GM19025 (cell line): Measurements from ENCODE around the gene ZNF385B.
"Not testable (repeated sequence)": the region's sequence is repeated elsewhere in the genome, so short reads cannot be mapped to it uniquely, and the experiment has no call there.

Experiments
- ATAC-seq: cut with Tn5 transposase; IDR thresholded peaks from one replicate; pipeline ENCODE4 v1.9.1; 2021; ENCODE audit warnings: mild to moderate bottlenecking, low read depth, moderate library complexity; ENCODE audit not compliant: unreplicated experiment

Gene ZNF385B

DNA sequence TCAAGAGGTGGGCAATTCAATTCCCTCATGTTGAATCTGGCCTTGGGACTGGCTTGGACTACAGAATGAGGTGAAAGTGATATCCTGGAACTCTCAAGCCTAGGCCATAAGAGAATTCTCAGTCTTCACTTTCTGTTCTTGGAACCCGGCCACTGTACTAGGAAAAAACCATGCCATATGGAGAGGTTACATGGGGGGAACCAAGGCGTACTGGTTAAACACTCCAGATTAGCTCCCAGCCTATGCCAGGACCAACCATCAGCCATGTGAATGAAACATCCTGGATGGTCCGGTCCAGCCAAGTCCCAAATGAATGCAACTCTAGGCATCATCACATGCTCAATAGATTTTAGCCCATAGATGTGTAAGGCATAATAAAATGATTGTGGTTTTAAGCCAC is 56.4 kb downstream of the ZNF385B start:
- ATAC-seq, result no peak

- no peak for ATAC-seq
These were observed 57.2 kb downstream of the ZNF385B start for GRCh38 chr2:179804206-179804605.

GRCh38 chr2:179802051-179802882 is 59.1 kb downstream of the ZNF385B start:
- no peak for ATAC-seq

GRCh38 chr2:179800776-179801175 is 60.6 kb downstream of the ZNF385B start:
- ATAC-seq, result no peak

- no peak for ATAC-seq
These were observed 65.0 kb downstream of the ZNF385B start for GRCh38 chr2:179796213-179797007.

DNA sequence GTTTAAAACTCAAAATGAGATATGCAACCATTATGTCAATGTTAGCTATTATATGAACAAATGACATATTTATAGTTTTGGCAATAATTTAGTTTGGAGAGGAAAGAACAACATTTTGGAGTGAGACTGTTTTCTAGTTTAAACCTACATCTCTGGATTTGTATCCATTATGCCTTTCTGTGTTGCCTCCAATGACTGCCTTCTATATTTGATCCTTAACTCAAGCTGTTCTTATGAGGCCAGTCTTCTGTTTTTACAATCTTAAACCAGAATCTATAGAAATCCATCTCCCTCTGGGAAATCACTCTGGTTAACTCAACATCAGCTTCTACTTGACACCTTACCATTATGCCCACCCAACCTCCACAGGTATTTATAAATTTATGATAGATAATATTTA is 67.5 kb downstream of the ZNF385B start:
- ATAC-seq, result no peak

GRCh38 chr2:179793238-179793637 is 68.2 kb downstream of the ZNF385B start:
- no peak for ATAC-seq

- no peak for ATAC-seq
These were observed 70.9 kb downstream of the ZNF385B start for GRCh38 chr2:179790235-179791217.

- no peak for ATAC-seq
These were observed 73.3 kb downstream of the ZNF385B start for GRCh38 chr2:179788104-179788503.

GRCh38 chr2:179787601-179788000 is 73.8 kb downstream of the ZNF385B start:
- no peak for ATAC-seq

DNA sequence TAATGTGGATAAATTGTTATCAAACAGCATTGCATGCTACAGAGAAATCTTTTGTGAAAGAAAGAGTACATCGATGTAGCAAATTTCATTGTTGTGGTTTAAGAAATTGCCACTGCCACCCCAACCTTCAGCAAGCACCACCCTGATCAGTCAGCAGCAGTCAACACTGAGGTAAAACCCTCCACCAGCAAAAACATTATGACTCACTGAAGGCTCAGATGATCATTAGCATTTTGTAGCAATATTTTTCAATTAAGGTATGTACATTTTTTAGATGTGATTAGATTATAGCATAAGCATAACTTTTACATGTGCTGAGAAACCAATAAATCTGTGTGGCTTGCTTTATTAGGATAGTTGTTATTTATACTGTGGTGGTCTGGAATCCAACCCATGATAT is 75.5 kb downstream of the ZNF385B start:
- no peak for ATAC-seq

DNA sequence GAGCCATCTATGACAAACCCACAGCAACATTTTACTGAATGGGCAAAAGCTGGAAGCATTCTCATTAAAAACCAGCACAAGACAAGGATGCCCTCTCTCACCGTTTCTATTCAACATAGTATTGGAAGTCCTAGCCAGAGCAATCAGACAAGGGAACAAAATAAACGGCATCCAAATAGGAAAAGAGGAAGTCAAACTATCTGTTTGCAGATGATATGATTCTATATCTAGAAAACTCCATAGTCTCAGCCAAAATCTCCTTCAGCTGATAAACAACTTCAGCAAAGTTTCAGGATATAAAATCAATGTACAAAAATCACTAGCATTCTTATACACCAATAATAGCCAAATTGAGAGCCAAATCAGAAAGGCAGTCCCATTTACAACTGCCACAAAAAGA is 79.1 kb downstream of the ZNF385B start:
- not testable (repeated sequence) for ATAC-seq

GRCh38 chr2:179773986-179774385 is 87.4 kb downstream of the ZNF385B start:
- no peak for ATAC-seq

- no peak for ATAC-seq
These were observed 89.1 kb downstream of the ZNF385B start for GRCh38 chr2:179772346-179772745.

DNA sequence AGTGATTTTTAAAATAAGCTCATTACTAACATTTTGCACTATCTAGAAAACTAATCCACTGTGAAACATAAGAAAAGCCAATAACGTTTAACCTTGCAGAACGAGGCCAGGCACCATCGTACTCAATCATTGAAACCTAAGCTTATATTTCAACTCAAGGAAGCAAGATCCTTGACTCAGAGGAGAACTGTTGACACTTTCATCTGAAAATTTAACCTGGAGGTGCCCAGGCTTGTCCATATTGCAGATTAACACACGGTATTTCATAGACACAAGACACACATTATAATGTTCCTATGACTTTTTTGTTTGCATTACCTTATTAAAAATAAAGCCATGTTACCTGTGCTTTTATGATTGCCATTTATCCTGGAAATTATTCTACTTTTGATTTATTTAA is 89.6 kb downstream of the ZNF385B start:
- no peak for ATAC-seq

DNA sequence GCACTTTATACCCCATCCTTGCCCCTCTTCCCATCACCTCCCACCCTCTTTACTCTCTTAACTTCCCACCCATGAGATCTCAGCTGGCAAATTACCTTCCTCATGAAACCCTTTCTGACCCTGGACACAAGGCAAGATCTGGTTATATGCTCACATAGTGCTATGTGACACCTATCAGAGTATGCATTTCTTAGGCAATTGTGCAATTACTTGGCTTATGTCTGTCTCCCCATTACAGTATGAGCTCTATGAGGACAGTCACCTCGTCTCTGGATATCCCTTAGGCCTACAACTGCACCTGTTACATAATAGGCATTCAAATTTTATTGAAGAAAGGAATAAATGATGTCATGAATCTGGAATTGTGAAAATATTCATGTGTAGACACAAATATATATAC is 91.4 kb downstream of the ZNF385B start:
- ATAC-seq, result no peak

GRCh38 chr2:179769323-179769722 is 92.1 kb downstream of the ZNF385B start:
- no peak for ATAC-seq

- ATAC-seq, result no peak
These were observed 92.6 kb downstream of the ZNF385B start for GRCh38 chr2:179768765-179769164.

DNA sequence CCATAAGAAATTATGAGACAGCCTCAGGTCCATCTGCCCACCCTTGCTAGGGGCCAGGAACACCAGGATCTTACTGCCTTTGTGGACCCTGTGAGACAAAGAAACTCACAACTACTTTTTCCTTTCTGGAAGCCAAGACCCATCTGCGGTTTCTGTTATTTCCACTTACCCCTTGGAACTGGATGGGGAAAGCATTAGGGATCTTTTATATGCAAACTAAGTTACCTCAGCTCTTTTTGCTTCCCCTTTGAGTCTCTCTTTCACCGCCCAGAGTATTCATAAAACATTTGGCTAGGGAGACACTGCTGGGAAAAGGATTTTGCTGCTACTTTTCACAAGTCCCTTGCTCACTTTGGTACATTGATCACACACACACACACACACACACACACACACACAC is 95.7 kb downstream of the ZNF385B start:
- no peak for ATAC-seq

- no peak for ATAC-seq
These were observed 96.7 kb downstream of the ZNF385B start for GRCh38 chr2:179764710-179765109.

GRCh38 chr2:179758636-179759035 is 102.8 kb downstream of the ZNF385B start:
- no peak for ATAC-seq
